Measurements from ENCODE around the gene RASSF5.

RASSF5 gene, protein sequence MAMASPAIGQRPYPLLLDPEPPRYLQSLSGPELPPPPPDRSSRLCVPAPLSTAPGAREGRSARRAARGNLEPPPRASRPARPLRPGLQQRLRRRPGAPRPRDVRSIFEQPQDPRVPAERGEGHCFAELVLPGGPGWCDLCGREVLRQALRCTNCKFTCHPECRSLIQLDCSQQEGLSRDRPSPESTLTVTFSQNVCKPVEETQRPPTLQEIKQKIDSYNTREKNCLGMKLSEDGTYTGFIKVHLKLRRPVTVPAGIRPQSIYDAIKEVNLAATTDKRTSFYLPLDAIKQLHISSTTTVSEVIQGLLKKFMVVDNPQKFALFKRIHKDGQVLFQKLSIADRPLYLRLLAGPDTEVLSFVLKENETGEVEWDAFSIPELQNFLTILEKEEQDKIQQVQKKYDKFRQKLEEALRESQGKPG

DNA sequence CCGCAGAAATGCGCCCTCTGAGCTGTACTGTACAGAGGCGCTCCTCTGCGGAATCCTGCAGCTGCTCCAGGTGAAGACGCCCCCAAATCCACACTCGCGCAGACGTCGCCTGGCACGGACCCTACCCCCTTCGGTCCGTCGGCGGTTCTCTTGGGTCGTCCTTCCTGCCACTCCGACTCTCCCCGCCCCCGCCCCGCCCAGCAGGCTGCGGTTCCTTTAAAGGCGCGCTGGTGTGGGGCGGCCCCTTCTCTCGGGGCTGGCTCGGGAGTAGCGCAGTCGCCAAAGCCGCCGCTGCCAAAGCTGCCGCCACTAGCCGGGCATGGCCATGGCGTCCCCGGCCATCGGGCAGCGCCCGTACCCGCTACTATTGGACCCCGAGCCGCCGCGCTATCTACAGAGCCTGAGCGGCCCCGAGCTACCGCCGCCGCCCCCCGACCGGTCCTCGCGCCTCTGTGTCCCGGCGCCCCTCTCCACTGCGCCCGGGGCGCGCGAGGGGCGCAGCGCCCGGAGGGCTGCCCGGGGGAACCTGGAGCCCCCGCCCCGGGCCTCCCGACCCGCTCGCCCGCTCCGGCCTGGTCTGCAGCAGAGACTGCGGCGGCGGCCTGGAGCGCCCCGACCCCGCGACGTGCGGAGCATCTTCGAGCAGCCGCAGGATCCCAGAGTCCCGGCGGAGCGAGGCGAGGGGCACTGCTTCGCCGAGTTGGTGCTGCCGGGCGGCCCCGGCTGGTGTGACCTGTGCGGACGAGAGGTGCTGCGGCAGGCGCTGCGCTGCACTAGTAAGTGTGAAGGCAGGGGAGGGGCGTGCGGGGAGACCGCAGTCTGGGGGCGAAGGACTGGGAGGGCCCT is at the start of gene RASSF5:
Gene RASSF5, plus strand, starts transcription at position 248 of the 846 bp plus-strand sequence. Its CDS starts 72 bp downstream, at position 320.
- DNase-seq (ENCODE audit: low read depth in 2 of 2, low spot score in 1 of 2): peak; percentile 44 to 66

DNA sequence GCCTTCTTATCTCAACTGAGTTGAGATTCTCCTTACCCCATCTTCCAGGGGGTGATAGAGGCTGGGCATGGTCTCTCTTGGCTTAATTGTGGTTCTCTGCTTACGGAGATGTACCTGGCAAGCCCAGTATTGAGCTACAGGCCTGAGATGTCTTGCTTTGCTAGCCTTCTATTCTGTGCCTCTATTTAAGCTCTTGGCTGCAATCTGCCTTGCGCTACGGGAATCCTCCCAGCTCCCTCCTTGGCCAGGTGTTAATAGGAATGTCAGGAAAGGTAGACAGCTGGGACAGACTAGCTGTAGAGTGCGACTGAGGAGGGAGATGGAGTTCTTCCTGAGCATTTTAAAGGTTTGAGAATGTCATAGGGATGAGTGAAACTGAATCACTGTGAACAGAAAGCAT is 47.6 kb upstream of the RASSF5 start:
- DNase-seq (ENCODE audit: low read depth in 2 of 2, low spot score in 1 of 2): no peak

DNA sequence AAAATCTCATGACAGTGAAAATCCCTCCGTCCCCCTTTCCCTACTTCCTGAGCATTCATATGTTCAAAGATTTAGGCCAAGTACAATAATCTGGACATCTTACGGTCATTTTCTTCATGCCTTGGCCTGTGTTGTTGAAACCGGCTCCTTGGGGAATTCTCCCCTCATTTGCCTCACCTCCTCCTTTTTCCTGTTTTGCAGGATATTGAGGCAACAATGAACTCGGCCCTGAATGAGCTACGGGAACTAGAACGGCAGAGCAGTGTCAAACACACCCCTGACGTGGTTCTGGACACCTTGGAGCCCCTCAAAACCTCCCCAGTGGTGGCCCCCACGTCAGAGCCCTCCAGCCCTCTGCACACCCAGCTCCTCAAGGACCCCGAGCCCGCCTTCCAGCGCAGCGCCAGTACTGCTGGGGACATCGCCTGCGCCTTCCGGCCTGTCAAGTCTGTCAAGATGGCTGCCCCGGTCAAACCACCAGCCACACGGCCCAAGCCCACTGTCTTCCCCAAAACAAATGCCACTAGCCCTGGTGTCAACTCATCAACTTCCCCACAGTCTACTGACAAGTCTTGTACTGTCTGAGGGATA is 46.4 kb upstream of the RASSF5 start:
- no peak for DNase-seq (ENCODE audit: low read depth in 2 of 2, low spot score in 1 of 2)

DNA sequence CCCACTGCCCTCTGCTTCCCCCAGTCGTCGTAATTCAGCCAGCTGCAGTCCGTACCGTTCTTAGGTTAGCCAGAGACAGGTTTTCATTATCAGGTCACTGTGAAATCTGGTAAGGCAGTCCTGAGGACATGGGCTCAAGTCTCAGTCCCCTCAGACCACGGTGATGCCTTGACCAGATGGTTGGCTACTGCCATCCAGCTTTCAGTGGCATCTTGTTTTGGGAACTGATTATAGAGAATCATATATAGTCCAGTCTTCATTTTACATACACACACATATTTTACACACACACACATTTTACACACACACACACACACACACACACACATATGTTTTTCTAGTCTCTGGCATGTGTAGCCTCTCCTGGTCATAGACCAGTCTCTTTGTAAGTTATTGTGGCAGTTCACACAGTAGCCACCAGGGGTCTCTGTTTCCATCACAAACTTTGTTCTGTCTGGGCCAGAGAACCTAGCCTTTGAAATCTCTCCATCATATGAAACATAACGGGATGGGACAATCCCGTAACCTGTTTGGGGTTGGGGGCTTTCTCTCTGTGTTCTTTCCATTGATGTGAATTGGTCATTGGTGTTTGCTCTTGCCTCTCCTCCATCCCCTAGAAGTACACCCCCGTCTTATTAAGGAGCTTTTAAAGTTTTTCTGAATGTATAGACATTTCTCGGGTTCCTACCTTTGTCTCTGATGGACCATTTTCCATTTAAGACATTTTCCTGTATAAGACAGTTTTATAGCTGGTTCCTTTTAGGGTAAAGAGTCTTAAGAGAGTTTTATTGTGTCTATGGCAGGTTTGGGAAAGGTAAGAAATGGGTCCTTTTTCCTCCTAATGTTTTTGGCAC is 45.5 kb upstream of the RASSF5 start:
- DNase-seq (ENCODE audit: low read depth in 2 of 2, low spot score in 1 of 2): peak; percentile 50 to 59

DNA sequence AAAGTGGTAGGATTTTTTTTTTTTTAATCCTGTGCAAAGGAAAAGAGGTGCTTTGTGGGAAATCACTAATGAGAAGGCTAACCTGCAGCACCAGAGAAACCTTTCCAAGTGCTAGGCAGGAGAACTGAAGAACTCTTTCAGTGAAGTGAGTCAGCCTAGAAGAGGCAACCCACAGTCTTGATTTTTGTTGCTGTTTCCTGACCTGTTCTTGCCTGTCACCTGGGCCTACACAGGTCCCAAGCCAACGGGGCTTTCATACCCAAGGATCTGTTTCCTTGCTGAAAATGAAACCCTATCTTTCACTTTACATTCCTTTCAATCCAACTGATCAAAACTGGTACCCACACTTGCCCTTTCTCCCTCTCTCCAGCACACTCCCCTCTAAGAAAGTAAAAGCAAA is 44.2 kb upstream of the RASSF5 start:
- DNase-seq (ENCODE audit: low read depth in 2 of 2, low spot score in 1 of 2): no peak

DNA sequence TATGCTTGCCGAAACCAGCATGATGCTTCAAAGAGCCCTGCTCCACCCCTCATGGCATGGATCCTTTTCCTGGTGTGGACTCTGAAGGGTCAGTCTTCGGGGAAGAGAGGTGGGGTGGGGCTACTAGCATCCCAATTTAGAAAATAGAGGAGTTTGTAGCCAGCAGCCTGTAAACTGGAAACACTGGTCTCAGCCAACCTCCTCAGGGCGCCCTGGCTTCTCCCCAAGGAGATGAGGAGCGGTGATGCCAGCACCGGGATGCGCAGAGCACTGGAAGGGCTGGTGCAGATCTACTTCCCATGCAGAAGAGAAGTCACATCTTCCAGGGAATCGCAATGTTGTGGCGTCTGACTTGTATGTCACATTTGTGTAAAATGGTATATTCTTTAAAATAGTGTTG is 43.4 kb upstream of the RASSF5 start:
- no peak for DNase-seq (ENCODE audit: low read depth in 2 of 2, low spot score in 1 of 2)

DNA sequence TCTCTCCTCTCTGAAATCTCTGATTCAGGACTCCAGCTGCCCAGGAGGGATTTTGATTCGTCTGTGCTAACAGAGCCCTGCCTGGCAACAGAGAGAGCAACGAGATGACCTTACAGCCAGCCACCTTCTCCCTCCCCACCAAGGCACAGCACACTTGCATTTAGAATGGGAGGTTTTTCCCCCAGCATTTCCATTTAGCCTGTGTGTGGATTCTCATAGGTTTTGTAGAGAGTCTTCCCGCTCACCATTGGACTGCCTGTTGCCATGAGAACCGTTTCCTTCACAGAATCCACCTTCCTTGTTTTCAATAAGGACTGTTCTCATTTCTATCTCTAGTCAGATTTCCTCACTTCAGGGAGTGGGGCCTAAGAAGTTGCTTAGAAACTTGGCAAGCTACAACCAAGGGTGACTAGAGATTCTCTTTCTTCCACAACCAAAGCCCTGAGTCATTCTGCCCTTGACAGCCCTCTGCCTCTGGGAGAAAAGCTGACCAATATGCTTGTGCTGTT is 42.8 kb upstream of the RASSF5 start:
- DNase-seq (ENCODE audit: low read depth in 2 of 2, low spot score in 1 of 2): no peak

DNA sequence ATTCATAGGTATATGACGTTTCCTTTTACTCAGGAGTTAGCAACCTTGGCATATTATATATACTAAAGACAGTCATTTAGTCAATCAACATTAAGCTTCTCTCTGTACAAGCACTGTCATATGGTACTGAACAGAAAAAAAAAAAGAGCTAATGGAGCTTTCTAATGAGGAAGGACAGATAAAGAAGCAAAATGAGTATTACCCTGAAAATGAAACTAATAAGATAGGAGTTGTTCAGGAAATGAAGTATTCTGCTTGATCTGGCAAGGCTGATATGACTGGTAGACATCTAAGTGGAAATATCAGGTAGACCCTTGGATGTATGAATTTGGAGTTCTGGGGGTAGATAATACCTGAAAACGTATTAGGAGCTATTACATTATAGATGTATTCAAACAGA is 41.4 kb upstream of the RASSF5 start:
- DNase-seq (ENCODE audit: low read depth in 2 of 2, low spot score in 1 of 2): no peak

DNA sequence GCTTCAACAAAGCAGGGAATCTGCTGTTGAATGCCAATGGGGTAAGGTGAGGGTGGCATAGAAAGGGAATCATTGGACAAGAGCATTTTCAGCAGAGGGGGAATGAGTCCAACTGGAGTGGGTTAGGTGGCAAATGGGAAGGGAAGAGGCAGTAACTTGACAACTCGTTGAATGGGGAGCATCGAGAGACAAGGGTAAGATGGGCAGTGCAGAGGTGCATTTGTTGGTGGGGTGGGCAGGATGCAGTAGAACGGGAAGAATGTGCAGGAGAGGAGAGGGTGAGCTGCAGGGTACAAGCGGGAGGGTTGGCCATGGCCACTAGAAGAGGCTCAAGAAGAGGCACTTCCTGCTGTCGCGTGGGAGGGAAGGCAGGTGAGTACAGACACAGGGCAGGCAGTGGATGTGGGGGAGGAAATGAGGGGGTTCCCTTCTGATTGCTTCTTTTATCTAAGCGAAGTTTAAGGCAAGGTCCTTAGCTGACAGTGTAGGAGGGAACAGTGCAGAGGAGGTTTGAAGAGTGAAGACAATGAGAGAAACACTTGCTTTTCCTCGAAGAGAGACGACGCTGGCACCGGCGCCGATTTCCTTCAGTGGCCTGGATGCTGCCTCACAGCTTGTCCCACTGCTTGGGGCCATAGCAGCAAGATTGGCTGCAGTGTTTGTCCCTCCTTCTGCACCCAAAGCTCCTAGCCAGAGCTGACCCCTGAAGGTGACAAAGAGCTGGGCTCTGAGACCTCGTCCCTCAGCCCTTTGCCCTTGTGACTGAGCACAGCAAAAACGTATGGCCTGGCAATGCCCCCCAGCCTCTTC is 40.3 kb upstream of the RASSF5 start:
- no peak for DNase-seq (ENCODE audit: low read depth in 2 of 2, low spot score in 1 of 2)

DNA sequence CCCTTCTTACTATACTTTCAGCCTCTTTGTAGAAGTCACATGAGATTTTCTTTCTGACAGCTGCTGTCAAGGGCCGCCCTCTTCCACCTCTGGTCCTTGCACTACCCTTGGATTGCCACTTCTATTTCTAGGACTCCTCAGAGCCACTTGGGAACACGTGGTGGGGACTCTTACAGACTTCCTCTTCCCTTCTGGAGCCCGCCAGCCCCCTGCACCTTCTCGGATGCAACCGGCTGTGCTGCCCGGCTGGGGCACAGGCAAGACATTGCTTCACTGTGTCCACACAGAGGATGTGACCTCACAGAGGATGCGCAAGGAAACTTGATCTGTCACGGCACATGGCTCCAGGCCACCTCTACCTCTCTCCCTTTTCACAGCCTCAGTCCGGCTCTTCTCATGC is 39.4 kb upstream of the RASSF5 start:
- no peak for DNase-seq (ENCODE audit: low read depth in 2 of 2, low spot score in 1 of 2)

DNA sequence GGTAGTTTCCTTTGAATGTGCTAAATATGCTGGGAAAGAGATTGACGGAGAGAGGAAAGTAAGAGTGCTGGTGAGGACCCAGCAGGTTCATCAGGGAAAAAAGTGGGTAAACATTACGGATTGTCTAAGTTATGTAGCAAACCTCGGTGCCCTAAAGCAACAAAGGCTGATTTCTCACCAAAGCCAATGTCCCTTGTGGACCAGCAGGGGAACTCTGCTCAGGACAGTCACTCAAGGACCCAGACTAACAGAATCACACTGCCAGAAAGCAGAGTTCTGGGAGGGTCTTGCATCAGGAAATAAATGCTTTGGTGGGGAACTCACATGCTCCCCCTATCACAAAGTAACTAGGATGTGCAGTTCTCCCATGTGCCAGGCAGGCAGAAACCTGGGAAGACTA is 38.8 kb upstream of the RASSF5 start:
- no peak for DNase-seq (ENCODE audit: low read depth in 2 of 2, low spot score in 1 of 2)

DNA sequence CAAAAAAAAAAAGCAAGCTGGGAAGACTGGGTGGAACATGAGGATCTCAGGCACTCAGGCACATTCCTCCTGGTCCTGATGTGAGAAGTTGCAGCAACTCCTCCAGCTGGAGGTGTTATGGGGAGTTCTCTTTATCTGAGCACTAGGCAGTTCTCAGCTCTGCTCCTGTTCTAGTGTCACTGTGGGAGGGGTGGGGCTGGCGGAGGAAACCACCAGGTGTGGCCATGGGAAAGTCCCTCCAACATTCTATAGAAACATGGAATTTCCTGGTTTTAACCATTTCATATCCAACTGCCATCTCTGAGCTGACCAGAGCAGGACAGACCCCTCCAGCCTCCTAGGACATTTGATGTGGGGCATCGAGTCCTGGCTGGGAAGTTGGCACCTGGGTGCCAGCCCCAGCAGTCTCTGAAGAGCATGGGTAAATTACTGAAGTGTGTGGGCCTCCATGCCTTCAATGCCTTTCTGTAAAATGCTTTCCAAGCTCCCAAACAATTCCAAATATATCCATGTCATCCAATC is 37.9 kb upstream of the RASSF5 start:
- DNase-seq (ENCODE audit: low read depth in 2 of 2, low spot score in 1 of 2): no peak

DNA sequence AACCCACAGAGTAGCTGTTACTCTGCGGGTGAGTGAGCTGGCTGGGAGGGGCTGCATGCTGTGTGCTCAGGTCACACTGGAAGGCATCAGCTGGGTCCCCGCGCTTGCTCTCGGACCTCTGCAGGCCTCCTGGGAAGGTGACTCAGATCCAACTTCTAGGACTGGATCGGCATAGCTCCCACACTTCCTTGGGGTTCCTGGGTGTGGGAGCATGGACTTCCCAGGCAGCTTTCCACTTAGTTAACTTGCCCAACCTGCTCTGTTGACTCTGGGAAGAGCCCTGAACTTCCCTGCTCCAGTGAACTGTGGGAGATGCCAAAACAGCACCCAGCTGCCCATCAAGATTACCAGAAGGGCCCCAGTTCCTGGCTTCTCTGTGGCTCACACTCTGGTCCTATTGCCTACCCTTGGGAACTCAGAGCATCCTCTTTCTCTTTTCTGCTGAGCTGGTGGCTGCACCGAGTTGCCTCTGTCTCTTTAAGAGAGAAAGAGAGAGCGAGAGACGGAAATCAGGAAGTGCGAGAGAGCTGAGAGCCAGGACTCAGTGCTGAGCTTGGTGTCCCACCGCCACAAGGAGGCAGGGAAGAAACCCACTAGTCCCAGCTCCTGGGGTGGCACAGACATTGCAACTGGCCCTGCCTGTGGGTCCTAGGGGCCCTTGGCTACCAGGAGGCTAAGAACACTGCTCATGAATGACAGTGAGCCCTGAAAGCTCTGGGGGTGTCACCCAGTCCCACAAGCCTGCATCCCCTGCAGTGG is 37.2 kb upstream of the RASSF5 start, which contains the start of gene IKBKE:
Gene IKBKE, plus strand, starts transcription at position 544 of the 759 bp plus-strand sequence. CDS start 2,752 bp downstream, outside the sequence.
- peak; percentile 16 to 21 for DNase-seq (ENCODE audit: low read depth in 2 of 2, low spot score in 1 of 2)

DNA sequence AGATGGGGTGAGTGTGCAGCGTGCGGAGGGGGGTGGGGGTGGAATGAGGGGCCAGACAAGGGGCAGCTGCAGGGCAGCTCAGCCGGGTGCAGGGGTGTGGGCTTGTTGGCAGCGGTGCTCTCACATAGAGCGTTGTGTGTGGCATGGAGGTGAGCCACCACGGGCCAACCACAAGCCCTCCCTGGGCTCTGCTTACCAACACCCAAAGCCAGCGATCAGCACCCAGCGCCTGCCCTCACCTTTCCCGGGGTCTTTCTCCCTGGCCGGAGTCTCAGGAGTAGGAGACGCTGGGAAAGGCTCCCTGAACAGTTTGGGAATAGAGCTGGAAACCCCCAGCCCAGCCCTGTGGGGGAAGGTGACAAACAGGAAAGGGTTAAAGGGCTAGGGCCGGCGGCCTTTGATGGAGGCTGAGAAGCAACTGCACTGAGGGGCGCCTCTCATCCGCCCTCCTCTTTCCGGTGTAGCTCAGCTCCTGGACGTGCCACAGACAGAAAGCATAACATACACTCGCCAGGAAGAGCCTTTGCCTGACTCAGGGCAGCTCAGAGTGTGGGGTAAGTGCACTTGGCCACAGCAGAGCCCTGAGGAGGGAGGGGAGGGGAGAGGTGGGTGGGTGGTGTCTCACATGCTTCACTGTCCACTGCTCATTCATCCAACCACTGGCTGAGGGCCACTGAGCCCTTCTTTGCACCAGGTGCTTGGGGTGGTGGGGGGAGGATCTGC is 36.5 kb upstream of the RASSF5 start:
- DNase-seq (ENCODE audit: low read depth in 2 of 2, low spot score in 1 of 2): peak; percentile 23 to 24

DNA sequence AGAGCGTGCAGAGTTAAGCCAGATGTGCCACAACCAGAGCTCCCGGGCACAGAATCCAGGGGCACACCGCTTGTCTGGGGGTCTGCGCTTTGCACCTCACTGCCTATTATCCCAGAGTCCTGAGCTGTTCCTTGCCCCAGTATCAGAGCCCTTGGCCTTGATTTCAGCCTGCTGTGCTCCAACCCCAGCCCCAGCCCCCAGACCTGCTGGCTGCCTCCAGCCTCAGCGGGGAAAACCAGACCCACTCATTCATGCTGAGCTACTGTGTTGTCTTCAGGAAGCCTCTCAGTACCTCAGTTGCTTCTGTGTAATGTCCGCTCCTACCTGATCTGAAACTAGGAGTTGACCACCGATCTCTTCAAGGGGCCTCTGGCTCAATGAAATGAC is 35.9 kb upstream of the RASSF5 start:
- DNase-seq (ENCODE audit: low read depth in 2 of 2, low spot score in 1 of 2): no peak

DNA sequence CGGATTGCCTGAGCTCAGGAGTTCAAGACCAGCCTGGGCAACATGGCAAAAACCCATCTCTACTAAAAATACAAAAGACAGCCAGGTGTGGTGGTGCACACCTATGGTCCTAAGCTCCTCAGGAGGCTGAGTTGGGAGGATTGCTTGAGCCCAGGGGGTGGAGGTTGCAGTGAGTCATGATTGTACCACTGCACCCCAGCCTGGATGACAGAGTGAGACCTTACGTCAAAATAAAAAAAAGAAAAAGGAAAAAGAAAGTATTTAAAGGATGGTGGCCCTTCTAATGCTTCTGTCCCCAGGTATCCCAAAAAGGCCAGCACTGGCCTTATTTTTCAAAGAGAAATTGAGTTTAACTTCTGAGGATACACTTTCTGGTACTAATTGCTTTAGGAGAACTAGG is 35.3 kb upstream of the RASSF5 start:
- DNase-seq (ENCODE audit: low read depth in 2 of 2, low spot score in 1 of 2): no peak

DNA sequence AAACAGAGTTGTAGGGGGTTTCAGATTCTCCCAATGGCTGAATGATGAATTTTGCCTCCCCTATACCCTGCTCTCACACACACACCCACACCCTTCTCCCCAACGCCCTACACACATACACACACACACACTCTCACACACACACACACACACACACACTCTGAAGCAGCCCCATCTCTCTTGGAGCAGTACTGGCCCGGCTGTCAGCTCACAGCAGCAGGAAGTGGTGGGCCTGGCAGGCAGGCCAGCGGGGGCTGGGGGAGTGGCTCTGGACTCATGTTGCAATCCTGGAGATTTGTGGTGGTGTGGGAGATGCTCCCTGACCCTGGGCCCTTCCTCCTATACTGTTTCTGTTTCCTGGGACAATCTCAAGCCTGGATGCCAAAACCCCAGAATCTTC is 34.9 kb upstream of the RASSF5 start:
- no peak for DNase-seq (ENCODE audit: low read depth in 2 of 2, low spot score in 1 of 2)

DNA sequence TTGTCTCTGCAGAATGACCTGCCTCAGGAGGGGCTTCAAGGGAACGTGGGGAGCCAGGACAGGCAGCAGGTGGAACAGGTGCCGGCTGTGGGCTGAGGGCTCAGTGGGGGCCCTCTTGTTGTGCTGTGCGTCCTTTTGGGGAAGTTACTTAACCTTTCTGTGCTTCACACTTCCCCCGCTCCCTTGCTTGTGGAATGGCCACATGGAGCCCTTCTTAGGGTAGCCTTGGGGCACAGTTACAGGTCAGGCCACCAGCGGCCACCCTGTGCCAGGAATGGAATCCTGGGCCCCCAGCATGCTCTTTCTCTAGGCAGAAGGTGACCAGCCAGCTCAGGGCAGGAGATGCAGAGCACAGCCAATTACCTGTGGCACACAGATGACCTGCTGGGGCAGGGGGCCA is 34.4 kb upstream of the RASSF5 start:
- no peak for DNase-seq (ENCODE audit: low read depth in 2 of 2, low spot score in 1 of 2)

Data from stimulated activated CD8-positive, alpha-beta memory T cell treated with anti-CD3 and anti-CD28 coated beads, Interleukin-4, amount 100 ng/mL, for 1 hour (primary cell).